SK-N-SH (cell line): ENCODE data around the gene PLEKHG5. TPM values are rescaled to one million over a fixed set of nuclear protein-coding genes. Genes with fewer than 3 reads are reported as not detected.
"Not testable (repeated sequence)": the region's sequence is repeated elsewhere in the genome, so short reads cannot be mapped to it uniquely, and the experiment has no call there.

Source experiments
- CTCF ChIA-PET: fragments of 300-600, 350-600 bp; formaldehyde crosslinking; extraction: SDS; loops from one replicate; lab custom pipeline; 2021; lab: Yijun Ruan, JAX
- POLR2A ChIA-PET: fragments of 350-600 bp; sonication (Branson Sonifier 250); formaldehyde crosslinking; extraction: SDS; loops from one replicate; lab custom pipeline; 2020; ENCODE audit warnings: antibody characterized with exemption, inconsistent platforms; lab: Yijun Ruan, JAX
- DNase-seq: peaks from one replicate; pipeline ENCODE4 v3.0.0; 2012
- H2AFZ ChIP-seq: fragments of 200-600 bp; sonication (generic); 2 replicates; pipeline ENCODE4 v1.8.1; 2016; ENCODE audit warnings: antibody characterized with exemption, mild to moderate bottlenecking, low read depth
- H3F3A ChIP-seq: fragments of 200-600 bp; sonication (generic); replicated peaks from 2 replicates; pipeline ENCODE3; 2016; ENCODE audit warnings: antibody characterized with exemption, mild to moderate bottlenecking; ENCODE audit not compliant: insufficient read depth
- H3K27ac ChIP-seq, 2 experiments: fragments of 200-500 bp in 1 of 2; fragments of 200-600 bp in 1 of 2; sonication (Bioruptor generic) in 1 of 2; sonication (generic), shearing (Covaris generic) in 1 of 2; 2 replicates each; pipeline versions ENCODE4 v1.5.1 to v1.6.1; 2014 to 2016; ENCODE audit warnings: low read depth in 2 of 2, inconsistent platforms in 1 of 2, low read length in 1 of 2, mild to moderate bottlenecking in 1 of 2, mixed read lengths in 1 of 2
- H3K27me3 ChIP-seq: fragments of 200-600 bp; sonication (generic), shearing (Covaris generic); 2 replicates; pipeline ENCODE4 v1.6.1; 2016; ENCODE audit warnings: mixed run types; ENCODE audit not compliant: insufficient read depth
- H3K36me3 ChIP-seq, 2 experiments: fragments of 200-500 bp in 1 of 2; fragments of 200-600 bp in 1 of 2; sonication (Bioruptor generic) in 1 of 2; sonication (generic) in 1 of 2; replicated peaks in 1 of 2; 2 replicates each; pipeline versions ENCODE3 to v1.5.1; 2014 to 2016; ENCODE audit warnings: low read length in 1 of 2, mild to moderate bottlenecking in 1 of 2; ENCODE audit not compliant: insufficient read depth in 2 of 2, control insufficient read depth in 1 of 2
- H3K4me1 ChIP-seq, 2 experiments: fragments of 200-500 bp in 1 of 2; fragments of 200-600 bp in 1 of 2; sonication (Bioruptor generic) in 1 of 2; sonication (generic), shearing (Covaris generic) in 1 of 2; 2 replicates each; pipeline versions ENCODE4 v1.5.1 to v1.6.1; 2014 to 2016; ENCODE audit warnings: low read depth in 1 of 2, low read length in 1 of 2, mixed run types in 1 of 2; ENCODE audit not compliant: insufficient read depth in 2 of 2, control insufficient read depth in 1 of 2
- H3K4me2 ChIP-seq: fragments of 200-600 bp; sonication (generic), shearing (Covaris generic); 2 replicates; pipeline ENCODE4 v1.6.1; 2017; ENCODE audit warnings: mixed run types
- H3K4me3 ChIP-seq, 2 experiments: fragments of 200-500 bp in 1 of 2; fragments of 200-600 bp in 1 of 2; sonication (Bioruptor generic) in 1 of 2; sonication (generic), shearing (Covaris generic) in 1 of 2; 2 replicates each; pipeline versions ENCODE4 v1.5.1 to v1.8.1; 2014 to 2016; ENCODE audit warnings: low read depth in 2 of 2, inconsistent platforms in 1 of 2, low read length in 1 of 2, mild to moderate bottlenecking in 1 of 2, mixed read lengths in 1 of 2, moderate library complexity in 1 of 2
- H3K79me2 ChIP-seq: fragments of 200-600 bp; sonication (generic); 2 replicates; pipeline ENCODE4 v1.8.1; 2017; ENCODE audit warnings: mild to moderate bottlenecking; ENCODE audit not compliant: insufficient read depth
- H3K9ac ChIP-seq: fragments of 200-600 bp; sonication (generic); 2 replicates; pipeline ENCODE4 v1.6.1; 2017; ENCODE audit warnings: mixed run types
- H3K9me2 ChIP-seq: fragments of 200-600 bp; sonication (generic); 2 replicates; pipeline ENCODE4 v1.6.1; 2017; ENCODE audit warnings: mixed run types
- H3K9me3 ChIP-seq: fragments of 200-600 bp; sonication (generic); 2 replicates; pipeline ENCODE4 v1.6.1; 2017; ENCODE audit warnings: mixed run types, mild to moderate bottlenecking, moderate library complexity
- H4K20me1 ChIP-seq: fragments of 200-600 bp; sonication (generic); 2 replicates; pipeline ENCODE4 v1.6.1; 2017; ENCODE audit warnings: mild to moderate bottlenecking, mixed run types; ENCODE audit not compliant: insufficient read depth
- GATA2 ChIP-seq: sonication (generic); formaldehyde crosslinking; IDR thresholded peaks from 2 replicates; pipeline ENCODE4 v1.5.0; 2020; ENCODE audit warnings: mild to moderate bottlenecking, missing genetic modification reagents
- MXI1 ChIP-seq: IDR thresholded peaks from 2 replicates; pipeline ENCODE4 v1.6.1; 2012; ENCODE audit warnings: mild to moderate bottlenecking, low read depth, low read length, improper control_type of control experiment
- NFIC ChIP-seq: IDR thresholded peaks from 2 replicates; pipeline ENCODE4 v1.4.0; 2012; ENCODE audit warnings: borderline replicate concordance
- RAD21 ChIP-seq: IDR thresholded peaks from 2 replicates; pipeline ENCODE4 v1.6.1; 2012; ENCODE audit warnings: mild to moderate bottlenecking, low read length
- SIN3A ChIP-seq: IDR thresholded peaks from 2 replicates; pipeline ENCODE4 v1.6.1; 2012; ENCODE audit warnings: low read depth, mild to moderate bottlenecking, low read length, moderate library complexity, borderline replicate concordance
- WGBS: methylation state at CpG from one replicate; pipeline ENCODE4 v1.1.6; 2017; ENCODE audit warnings: low lambda C conversion rate; 5-methylcytosine and 5-hydroxymethylcytosine counted together
- polyA plus RNA-seq, 3 experiments: library from polyadenylated mRNA; depleted of rRNA; stranded (reverse); fragments of >200 nt; gene quantifications; 2 replicates each; pipeline ENCODE4 v1.2.3, GENCODE V29; 2012
- TF ChIP-seq, protein P1 (sequence below): fragments of 150-350 bp; IDR thresholded peaks from 2 replicates; pipeline ENCODE4 v1.6.1; 2016; ENCODE audit warnings: mild to moderate bottlenecking, low read depth, low read length
- TF ChIP-seq, protein P2 (sequence below): fragments of 200-600 bp; sonication (generic); IDR thresholded peaks from 2 replicates; pipeline ENCODE4 v1.6.1; 2017; ENCODE audit warnings: antibody characterized with exemption, mild to moderate bottlenecking, moderate library complexity
- TF ChIP-seq, protein P3 (sequence below): IDR thresholded peaks from 2 replicates; pipeline ENCODE4 v1.4.0; 2012; ENCODE audit warnings: low read depth, borderline replicate concordance
- TF ChIP-seq, protein P4 (sequence below): IDR thresholded peaks from 2 replicates; pipeline ENCODE4 v1.4.0; 2012; ENCODE audit warnings: low read depth, borderline replicate concordance
- TF ChIP-seq, protein P5 (sequence below): fragments of 150-350 bp; IDR thresholded peaks from 2 replicates; pipeline ENCODE4 v1.6.1; 2017; ENCODE audit warnings: antibody characterized with exemption, low read length, low read depth, borderline replicate concordance

Gene PLEKHG5
- polyA plus RNA-seq, 1 of the 3 experiments (the other 2 are of a cell fraction): 14.9 TPM

DNA sequence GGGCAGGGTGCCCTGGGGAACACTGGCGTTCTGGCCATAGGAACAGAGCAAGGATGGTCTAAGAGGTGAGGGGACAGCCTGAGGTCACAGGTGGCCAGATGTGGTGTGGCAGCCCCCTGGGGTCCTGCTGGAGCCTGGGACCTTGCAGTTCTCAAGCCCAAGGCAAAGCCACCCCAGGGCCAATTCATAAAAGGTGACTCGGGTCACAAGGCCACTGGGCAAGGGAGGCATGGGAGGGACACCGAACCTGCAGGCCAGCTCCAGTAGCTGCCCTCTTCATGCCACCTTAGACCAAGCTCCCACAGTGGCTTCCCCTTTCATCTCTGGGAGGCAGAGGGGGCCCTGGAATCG, 44.8 kb downstream of the PLEKHG5 start:
- ChIA-PET POLR2A (no interaction called here), CTCF (interaction anchor here (0.7 to 6.8 kb wide), 4 partner anchors 7 to 108 kb away, joined by 3 to 70 read pairs (median 3); partner anchors contain the start of gene NOL9)
- Histone ChIP-seq H3K36me3 (no peaks in the 10 kb centered on the region), H3K27ac (no peak overlapping the region), H3K9me3 (no peaks in the 10 kb centered on the region), H3K4me3 (no peak overlapping the region), H3K4me2 (no peak overlapping the region), H2AFZ (no peak overlapping the region), H3F3A (no peaks in the 10 kb centered on the region), H3K9me2 (no peaks in the 10 kb centered on the region), H3K9ac (no peak overlapping the region), H3K79me2 (no peaks in the 10 kb centered on the region), H3K27me3 (peaks cover 38% of the 10 kb centered on the region), H4K20me1 (no peaks in the 10 kb centered on the region), H3K4me1 (no peaks in the 10 kb centered on the region; a peak in 1 of 4 replicates)
- WGBS: 0% methylated on average over 1 of the region's 4 CpGs
- TF ChIP-seq, protein P1, sequence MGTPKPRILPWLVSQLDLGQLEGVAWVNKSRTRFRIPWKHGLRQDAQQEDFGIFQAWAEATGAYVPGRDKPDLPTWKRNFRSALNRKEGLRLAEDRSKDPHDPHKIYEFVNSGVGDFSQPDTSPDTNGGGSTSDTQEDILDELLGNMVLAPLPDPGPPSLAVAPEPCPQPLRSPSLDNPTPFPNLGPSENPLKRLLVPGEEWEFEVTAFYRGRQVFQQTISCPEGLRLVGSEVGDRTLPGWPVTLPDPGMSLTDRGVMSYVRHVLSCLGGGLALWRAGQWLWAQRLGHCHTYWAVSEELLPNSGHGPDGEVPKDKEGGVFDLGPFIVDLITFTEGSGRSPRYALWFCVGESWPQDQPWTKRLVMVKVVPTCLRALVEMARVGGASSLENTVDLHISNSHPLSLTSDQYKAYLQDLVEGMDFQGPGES: no peak
- TF ChIP-seq, protein P2, sequence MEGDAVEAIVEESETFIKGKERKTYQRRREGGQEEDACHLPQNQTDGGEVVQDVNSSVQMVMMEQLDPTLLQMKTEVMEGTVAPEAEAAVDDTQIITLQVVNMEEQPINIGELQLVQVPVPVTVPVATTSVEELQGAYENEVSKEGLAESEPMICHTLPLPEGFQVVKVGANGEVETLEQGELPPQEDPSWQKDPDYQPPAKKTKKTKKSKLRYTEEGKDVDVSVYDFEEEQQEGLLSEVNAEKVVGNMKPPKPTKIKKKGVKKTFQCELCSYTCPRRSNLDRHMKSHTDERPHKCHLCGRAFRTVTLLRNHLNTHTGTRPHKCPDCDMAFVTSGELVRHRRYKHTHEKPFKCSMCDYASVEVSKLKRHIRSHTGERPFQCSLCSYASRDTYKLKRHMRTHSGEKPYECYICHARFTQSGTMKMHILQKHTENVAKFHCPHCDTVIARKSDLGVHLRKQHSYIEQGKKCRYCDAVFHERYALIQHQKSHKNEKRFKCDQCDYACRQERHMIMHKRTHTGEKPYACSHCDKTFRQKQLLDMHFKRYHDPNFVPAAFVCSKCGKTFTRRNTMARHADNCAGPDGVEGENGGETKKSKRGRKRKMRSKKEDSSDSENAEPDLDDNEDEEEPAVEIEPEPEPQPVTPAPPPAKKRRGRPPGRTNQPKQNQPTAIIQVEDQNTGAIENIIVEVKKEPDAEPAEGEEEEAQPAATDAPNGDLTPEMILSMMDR: no peak
- TF ChIP-seq, protein P3, sequence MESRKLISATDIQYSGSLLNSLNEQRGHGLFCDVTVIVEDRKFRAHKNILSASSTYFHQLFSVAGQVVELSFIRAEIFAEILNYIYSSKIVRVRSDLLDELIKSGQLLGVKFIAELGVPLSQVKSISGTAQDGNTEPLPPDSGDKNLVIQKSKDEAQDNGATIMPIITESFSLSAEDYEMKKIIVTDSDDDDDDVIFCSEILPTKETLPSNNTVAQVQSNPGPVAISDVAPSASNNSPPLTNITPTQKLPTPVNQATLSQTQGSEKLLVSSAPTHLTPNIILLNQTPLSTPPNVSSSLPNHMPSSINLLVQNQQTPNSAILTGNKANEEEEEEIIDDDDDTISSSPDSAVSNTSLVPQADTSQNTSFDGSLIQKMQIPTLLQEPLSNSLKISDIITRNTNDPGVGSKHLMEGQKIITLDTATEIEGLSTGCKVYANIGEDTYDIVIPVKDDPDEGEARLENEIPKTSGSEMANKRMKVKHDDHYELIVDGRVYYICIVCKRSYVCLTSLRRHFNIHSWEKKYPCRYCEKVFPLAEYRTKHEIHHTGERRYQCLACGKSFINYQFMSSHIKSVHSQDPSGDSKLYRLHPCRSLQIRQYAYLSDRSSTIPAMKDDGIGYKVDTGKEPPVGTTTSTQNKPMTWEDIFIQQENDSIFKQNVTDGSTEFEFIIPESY: no peak
- TF ChIP-seq GATA2 (CRISPR knock-in tag) (no peak), MXI1 (no peak), NFIC (no peak), SIN3A (no peak), RAD21 (no peak)
- TF ChIP-seq, protein P4, sequence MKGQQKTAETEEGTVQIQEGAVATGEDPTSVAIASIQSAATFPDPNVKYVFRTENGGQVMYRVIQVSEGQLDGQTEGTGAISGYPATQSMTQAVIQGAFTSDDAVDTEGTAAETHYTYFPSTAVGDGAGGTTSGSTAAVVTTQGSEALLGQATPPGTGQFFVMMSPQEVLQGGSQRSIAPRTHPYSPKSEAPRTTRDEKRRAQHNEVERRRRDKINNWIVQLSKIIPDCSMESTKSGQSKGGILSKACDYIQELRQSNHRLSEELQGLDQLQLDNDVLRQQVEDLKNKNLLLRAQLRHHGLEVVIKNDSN: no peak
- TF ChIP-seq, protein P5, sequence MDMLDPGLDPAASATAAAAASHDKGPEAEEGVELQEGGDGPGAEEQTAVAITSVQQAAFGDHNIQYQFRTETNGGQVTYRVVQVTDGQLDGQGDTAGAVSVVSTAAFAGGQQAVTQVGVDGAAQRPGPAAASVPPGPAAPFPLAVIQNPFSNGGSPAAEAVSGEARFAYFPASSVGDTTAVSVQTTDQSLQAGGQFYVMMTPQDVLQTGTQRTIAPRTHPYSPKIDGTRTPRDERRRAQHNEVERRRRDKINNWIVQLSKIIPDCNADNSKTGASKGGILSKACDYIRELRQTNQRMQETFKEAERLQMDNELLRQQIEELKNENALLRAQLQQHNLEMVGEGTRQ: no peak
- no peak for DNase-seq

DNA sequence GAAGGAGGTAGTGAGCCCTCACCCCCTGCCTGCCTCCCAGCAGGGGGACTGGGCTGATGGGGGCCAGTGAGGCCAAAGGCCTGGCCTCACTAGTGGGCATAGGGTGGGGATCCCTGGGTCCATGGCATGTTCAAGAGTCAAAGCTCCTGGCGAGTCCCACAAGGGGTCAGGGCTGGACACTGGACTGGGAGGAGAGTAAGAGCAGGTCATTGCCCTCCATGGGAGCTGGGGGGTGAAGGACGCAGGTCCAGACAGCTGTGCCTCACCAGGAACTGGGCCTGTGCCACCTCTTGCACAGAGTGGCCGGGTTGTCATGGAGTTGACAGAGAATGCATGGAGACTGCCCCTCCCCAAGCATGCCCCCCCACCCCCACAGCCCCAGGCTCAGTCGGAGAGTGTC, 45.5 kb downstream of the PLEKHG5 start:
- H3K27ac ChIP-seq, H3K9ac ChIP-seq, H3F3A ChIP-seq, DNase-seq, H3K9me3 ChIP-seq, H2AFZ ChIP-seq, H3K4me3 ChIP-seq, POLR2A ChIA-PET, H3K4me2 ChIP-seq, H3K79me2 ChIP-seq, H3K9me2 ChIP-seq, H4K20me1 ChIP-seq, H3K36me3 ChIP-seq, H3K4me1 ChIP-seq: not testable (repeated sequence)
- CTCF ChIA-PET: interaction anchor here (0.7 to 1.7 kb wide), 11 partner anchors 8 to 200 kb away, joined by 3 to 4 read pairs (median 3); no protein-coding TSS in a partner anchor
- WGBS: no CpG with 5 or more reads among the region's 4 CpGs
- H3K27me3 ChIP-seq: peaks cover 35% of the 10 kb centered on the region
